ENCODE results near the gene PPP1R13B. TPM values are rescaled to one million over a fixed set of nuclear protein-coding genes. Genes with fewer than 3 reads are reported as not detected.

PPP1R13B gene
- total RNA-seq, 1 donor from 2014 or later: 16.2 TPM

GRCh38 chr14:103758059-103758776 is 89.2 kb downstream of the PPP1R13B start:
- peaks cover 2% of the 10 kb centered on the region for H3K4me1 Mint-ChIP-seq
- DNase-seq (no peak), ATAC-seq (ENCODE audit: low read depth) (no peak)
- POLR2A ChIA-PET: interaction anchor here (0.6 kb wide), 1 partner anchor 116 kb away, joined by 6 read pairs; no protein-coding TSS in a partner anchor
- no peaks in the 10 kb centered on the region for H3K9me3 Mint-ChIP-seq
- intact Hi-C loops (cut with micrococcal nuclease): no loop called here
- no peaks in the 10 kb centered on the region for H3K27me3 Mint-ChIP-seq
- H3K36me3 Mint-ChIP-seq (ENCODE audit: low read depth): peaks cover 8% of the 10 kb centered on the region
- no peak overlapping the region for H3K27ac Mint-ChIP-seq
- TF ChIP-seq, protein P1, sequence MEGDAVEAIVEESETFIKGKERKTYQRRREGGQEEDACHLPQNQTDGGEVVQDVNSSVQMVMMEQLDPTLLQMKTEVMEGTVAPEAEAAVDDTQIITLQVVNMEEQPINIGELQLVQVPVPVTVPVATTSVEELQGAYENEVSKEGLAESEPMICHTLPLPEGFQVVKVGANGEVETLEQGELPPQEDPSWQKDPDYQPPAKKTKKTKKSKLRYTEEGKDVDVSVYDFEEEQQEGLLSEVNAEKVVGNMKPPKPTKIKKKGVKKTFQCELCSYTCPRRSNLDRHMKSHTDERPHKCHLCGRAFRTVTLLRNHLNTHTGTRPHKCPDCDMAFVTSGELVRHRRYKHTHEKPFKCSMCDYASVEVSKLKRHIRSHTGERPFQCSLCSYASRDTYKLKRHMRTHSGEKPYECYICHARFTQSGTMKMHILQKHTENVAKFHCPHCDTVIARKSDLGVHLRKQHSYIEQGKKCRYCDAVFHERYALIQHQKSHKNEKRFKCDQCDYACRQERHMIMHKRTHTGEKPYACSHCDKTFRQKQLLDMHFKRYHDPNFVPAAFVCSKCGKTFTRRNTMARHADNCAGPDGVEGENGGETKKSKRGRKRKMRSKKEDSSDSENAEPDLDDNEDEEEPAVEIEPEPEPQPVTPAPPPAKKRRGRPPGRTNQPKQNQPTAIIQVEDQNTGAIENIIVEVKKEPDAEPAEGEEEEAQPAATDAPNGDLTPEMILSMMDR (IDR thresholded peaks at IDR 0.05): no peak
- no peak overlapping the region for H3K4me3 Mint-ChIP-seq
- CTCF ChIA-PET: no interaction called here

GRCh38 chr14:103755060-103755459 is 92.3 kb downstream of the PPP1R13B start:
- peaks cover 16% of the 10 kb centered on the region for H3K36me3 Mint-ChIP-seq (ENCODE audit: low read depth)
- H3K4me3 Mint-ChIP-seq: no peak overlapping the region
- ATAC-seq (ENCODE audit: low read depth): no peak
- TF ChIP-seq, protein P1 (IDR thresholded peaks at IDR 0.05): no peak
- no peak overlapping the region for H3K27ac Mint-ChIP-seq
- no peaks in the 10 kb centered on the region for H3K27me3 Mint-ChIP-seq
- DNase-seq: no peak
- CTCF ChIA-PET: no interaction called here
- H3K4me1 Mint-ChIP-seq: no peaks in the 10 kb centered on the region
- intact Hi-C loops (cut with micrococcal nuclease): no loop called here
- no peaks in the 10 kb centered on the region for H3K9me3 Mint-ChIP-seq
- POLR2A ChIA-PET: no interaction called here

- Mint-ChIP-seq H3K4me3 (no peak overlapping the region), H3K4me1 (no peaks in the 10 kb centered on the region), H3K27ac (no peak overlapping the region), H3K36me3 (ENCODE audit: low read depth) (peaks cover 23% of the 10 kb centered on the region), H3K9me3 (no peaks in the 10 kb centered on the region), H3K27me3 (no peaks in the 10 kb centered on the region)
- ChIA-PET POLR2A (no interaction called here), CTCF (no interaction called here)
- TF ChIP-seq, protein P1 (IDR thresholded peaks at IDR 0.05): no peak
- ATAC-seq (ENCODE audit: low read depth): no peak
- no peak for DNase-seq
- intact Hi-C loops (cut with micrococcal nuclease): no loop called here
Observed at GRCh38 chr14:103753774-103754173, 93.6 kb downstream of the PPP1R13B start.

- Mint-ChIP-seq H3K9me3 (no peaks in the 10 kb centered on the region), H3K27ac (no peak overlapping the region), H3K4me1 (no peaks in the 10 kb centered on the region), H3K36me3 (ENCODE audit: low read depth) (peaks cover 23% of the 10 kb centered on the region), H3K27me3 (no peaks in the 10 kb centered on the region), H3K4me3 (no peak overlapping the region)
- TF ChIP-seq, protein P1 (IDR thresholded peaks at IDR 0.05): no peak
- POLR2A ChIA-PET: no interaction called here
- ATAC-seq (ENCODE audit: low read depth) (no peak), DNase-seq (no peak)
- CTCF ChIA-PET: no interaction called here
- intact Hi-C loops (cut with micrococcal nuclease): loop anchor here (1.0 kb wide), 1 partner anchor 178 kb away; no protein-coding TSS in a partner anchor
Observed at GRCh38 chr14:103749860-103750259, 97.5 kb downstream of the PPP1R13B start.

- DNase-seq (no peak), ATAC-seq (ENCODE audit: low read depth) (no peak)
- CTCF ChIA-PET: no interaction called here
- H3K27ac Mint-ChIP-seq: no peak overlapping the region
- H3K4me3 Mint-ChIP-seq: no peak overlapping the region
- intact Hi-C loops (cut with micrococcal nuclease): no loop called here
- POLR2A ChIA-PET: no interaction called here
- no peaks in the 10 kb centered on the region for H3K9me3 Mint-ChIP-seq
- peaks cover 23% of the 10 kb centered on the region for H3K36me3 Mint-ChIP-seq (ENCODE audit: low read depth)
- H3K4me1 Mint-ChIP-seq: no peaks in the 10 kb centered on the region
- TF ChIP-seq, protein P1 (IDR thresholded peaks at IDR 0.05): no peak
- no peaks in the 10 kb centered on the region for H3K27me3 Mint-ChIP-seq
Observed at GRCh38 chr14:103749452-103749851, 97.9 kb downstream of the PPP1R13B start.

All from activated B cell treated with CpG ODN at 0.5 μM for 24 hours (primary cell).